GM18526 (cell line): ENCODE measurements around the gene DPYSL4.

Experiments used
- POLR2A ChIP-seq: IDR thresholded peaks from 3 replicates; pipeline ENCODE4 v1.6.1; 2011; ENCODE audit not compliant: insufficient read length; ENCODE audit errors: extremely low read depth

DPYSL4 gene

GRCh38 chr10:132202070-132202970 is 15.6 kb downstream of the DPYSL4 start:
- no peak for TF ChIP-seq POLR2A

DNA sequence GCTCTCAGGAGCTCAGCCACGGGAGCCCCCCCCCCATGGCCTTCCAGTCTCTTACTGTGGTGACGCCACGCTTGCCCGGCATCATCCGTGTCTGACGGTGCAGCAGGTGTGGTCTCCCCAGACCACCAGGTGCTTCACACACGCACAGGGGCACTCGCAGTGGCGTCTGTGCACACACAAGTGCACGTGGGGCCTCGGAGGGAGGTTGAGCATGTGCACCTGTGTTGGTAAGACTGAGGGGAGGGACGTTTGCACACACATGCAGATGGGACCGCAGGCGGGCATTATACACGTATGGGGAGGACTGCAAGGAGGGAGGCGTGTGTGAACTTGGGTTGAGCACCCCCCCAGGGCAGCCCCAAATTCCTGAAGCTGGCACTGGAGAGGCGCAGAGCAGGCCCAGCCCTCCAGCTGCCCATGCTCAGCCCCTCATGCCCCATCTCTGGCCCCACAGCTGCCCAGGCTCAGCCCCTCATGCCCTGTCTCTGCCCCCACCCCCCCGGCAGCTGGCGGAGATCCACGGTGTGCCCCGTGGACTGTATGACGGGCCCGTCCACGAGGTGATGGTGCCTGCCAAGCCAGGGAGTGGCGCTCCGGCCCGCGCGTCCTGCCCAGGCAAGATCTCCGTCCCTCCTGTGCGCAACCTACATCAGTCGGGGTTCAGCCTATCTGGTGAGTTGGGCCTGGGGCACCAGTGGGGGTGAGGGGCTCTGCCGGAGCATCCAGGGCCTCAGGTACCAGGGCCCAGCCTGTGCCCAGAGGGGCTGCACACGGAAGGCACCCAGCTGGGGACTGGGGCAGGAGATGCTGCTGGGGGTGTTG is 16.7 kb downstream of the DPYSL4 start:
- no peak for TF ChIP-seq POLR2A

- no peak for TF ChIP-seq POLR2A
Observed at GRCh38 chr10:132204078-132204780, 17.5 kb downstream of the DPYSL4 start.

GRCh38 chr10:132204781-132205473 is 18.2 kb downstream of the DPYSL4 start:
- TF ChIP-seq POLR2A: no peak

DNA sequence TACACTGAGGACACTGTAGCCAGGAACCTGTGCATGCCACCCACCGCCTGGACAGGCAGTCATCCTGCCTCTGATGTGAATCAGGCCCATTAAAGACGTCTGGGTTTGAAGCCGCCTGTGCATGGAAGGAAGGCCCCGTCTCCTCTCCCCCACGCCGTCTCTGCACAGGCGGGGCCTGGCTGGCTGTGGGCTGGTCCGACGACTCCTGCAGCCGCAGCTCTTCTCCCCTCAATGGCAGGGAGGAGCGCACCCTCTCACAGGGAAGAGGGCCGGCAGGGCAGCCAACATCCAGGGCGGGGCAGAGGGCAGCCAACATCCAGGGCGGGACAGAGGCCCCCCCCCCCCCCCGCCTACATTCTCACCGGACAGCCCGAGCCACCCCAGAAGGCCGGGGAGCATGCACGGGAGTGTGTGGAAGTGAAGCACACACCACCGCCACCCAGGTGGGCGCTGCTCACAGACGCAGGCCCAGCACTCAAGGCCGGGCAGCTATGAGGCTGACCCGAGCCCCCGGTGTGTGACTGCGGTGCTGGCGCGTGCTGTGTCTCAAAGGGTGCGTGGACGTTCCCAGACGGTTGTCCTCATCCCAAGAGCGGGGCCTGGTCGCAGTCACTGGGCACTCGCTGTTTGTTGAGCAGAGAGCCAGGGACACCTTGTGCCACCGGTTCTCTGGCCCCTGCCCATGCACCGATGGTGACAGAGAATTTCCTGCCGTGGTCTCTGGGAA is 19.1 kb downstream of the DPYSL4 start:
- TF ChIP-seq POLR2A: no peak

DNA sequence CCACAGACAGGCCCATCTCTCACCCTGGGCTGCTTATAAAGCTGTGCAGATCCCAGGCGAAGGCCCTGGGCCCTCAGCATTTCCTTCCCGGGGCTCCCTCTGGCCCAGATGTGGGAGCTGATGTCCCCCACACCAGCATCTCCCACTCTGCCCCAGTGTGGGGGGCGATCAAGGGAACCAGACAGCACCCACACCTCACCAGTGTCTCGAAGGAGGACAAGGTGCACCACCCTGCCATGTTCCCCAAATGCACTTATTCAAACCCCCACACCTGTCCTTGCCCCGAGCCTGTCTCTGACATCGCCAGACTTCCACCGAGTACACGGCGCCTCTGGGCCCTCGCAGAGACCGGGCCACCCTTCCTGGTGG is 19.6 kb downstream of the DPYSL4 start:
- no peak for TF ChIP-seq POLR2A

DNA sequence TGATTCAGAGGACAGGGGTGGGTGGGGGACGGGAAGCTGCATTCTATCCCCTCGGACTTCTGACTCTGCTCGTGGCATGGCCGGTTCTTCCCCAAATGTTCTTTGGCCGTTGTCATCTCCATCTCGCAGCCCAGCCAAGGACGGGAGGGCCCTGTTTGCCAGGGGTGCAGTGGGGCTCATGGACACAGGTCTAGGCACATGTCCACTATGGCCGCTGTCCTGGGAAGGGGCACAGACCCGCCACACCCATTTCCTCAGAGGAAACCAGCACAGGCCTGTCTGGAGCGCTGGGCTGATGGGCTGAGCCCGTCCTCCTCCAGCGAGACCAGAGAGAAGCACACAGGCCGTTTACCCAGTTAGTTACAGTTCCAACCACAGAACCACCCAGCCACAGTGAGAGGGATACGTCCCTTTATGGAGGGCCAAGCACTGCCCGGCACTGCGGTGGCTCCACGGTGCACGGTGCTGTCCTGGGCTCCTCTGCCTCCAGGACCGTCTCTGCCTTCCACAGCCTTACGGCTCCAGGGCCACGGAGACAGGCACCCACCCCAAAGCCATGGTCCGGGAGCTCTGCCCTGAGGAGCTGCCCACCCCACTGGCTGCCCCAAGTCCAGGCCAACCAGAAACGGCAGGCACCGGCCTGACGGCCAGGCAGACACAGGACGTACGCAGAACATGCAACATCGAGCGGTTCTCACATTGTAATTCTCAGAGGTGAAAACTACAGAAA is 20.2 kb downstream of the DPYSL4 start:
- TF ChIP-seq POLR2A: no peak

GRCh38 chr10:132207536-132208461 is 21.1 kb downstream of the DPYSL4 start:
- no peak for TF ChIP-seq POLR2A

GRCh38 chr10:132208462-132209050 is 21.8 kb downstream of the DPYSL4 start:
- TF ChIP-seq POLR2A: no peak

DNA sequence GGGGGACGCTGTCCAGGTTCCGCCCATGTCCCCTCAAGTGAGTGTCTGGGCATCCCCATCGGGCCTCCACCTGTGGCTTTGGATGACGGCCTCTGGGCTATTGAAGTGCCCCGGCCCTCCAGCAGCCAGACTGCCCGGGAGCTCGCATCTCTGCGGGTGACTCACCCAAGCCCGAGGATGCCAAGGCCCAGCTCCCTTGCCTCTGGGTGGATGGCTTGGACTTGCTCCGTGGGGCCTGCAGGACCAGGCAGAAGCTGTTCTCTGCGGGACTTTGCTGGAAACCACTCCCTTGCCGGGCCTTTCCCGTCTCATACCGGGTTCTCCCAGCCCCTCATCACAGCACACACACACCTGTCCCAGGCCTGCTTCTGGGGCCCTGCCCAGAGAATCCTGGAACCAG is 22.4 kb downstream of the DPYSL4 start:
- TF ChIP-seq POLR2A: no peak

DNA sequence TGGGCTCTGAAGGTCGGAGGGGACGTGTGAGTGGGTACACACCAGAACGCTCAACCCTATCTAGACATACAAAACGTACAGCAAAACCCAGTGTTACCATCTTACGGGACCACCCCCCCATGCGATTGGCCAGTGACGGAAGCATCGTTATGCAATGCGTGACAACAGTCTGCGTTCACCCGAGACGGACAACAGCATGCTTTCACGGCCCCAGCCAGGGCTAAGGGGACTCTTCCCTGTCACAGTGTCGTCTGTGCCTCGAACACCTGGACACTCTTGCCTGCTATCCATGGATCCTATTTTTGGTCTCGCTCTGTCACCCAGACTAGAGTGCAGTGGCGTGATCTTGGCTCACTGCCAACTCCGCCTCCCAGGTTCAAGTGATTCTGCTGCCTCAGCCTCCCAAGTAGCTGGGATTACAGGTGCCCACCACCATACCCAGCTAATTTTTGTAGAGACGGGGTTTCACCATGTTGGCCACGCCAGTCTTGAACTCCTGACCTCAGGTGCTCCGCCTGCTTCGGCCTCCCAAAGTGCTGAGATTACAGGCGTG is 23.3 kb downstream of the DPYSL4 start:
- TF ChIP-seq POLR2A: no peak

DNA sequence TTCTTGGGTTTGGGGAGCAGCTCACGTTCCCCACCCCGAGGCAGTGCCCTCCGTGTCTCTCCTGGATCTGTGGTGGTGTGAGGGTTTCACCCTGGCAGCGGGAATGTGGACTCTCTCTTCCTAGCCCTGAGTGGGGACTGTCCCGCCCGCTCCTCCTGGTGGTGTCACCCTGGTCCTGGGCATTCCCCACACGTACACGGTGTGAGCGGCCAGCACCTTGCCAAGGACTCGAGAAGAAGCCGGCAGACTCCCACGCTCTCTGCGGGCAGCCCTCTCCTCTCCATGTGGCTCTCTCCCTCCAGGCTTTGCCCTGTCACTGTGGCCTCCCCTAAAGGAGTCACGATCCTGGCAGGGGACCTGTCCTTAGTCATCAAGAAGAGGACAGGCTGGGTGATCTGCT is 24.0 kb downstream of the DPYSL4 start:
- TF ChIP-seq POLR2A: no peak
